OCI-LY3 (cell line): ENCODE data around the gene NRG4.

Source experiments
- EZH2phosphoT487 ChIP-seq: fragments of 200-600 bp; shearing (Covaris generic); IDR thresholded peaks from 2 replicates; pipeline ENCODE4 v1.6.1; 2018; ENCODE audit warnings: antibody characterized with exemption, mixed run types, low read depth
- TF ChIP-seq, protein P1 (sequence below): fragments of 200-600, 300-600 bp; sonication (generic); IDR thresholded peaks from 2 replicates; pipeline ENCODE4 v1.5.1; 2014; ENCODE audit warnings: antibody characterized with exemption, low read length, low read depth

DNA sequence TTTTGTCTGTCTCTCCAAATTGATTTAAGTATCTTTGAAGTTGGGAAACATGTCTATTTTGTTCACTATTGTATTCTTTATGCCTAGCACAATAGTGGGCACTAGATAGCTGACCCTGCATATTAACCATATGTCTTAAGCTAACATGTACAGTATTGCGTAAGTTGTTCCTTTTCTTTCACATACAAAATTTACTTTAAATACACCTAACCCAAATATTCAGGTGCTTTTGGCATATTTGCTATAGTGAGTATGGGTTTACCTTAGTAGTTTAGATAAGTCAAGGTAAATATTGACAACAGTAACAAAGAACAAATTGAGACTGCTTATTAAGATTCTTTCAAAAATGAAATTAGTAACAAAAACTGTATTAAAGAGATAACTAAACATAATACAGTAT lies 50.9 kb downstream of the NRG4 start:
- TF ChIP-seq, protein P1, sequence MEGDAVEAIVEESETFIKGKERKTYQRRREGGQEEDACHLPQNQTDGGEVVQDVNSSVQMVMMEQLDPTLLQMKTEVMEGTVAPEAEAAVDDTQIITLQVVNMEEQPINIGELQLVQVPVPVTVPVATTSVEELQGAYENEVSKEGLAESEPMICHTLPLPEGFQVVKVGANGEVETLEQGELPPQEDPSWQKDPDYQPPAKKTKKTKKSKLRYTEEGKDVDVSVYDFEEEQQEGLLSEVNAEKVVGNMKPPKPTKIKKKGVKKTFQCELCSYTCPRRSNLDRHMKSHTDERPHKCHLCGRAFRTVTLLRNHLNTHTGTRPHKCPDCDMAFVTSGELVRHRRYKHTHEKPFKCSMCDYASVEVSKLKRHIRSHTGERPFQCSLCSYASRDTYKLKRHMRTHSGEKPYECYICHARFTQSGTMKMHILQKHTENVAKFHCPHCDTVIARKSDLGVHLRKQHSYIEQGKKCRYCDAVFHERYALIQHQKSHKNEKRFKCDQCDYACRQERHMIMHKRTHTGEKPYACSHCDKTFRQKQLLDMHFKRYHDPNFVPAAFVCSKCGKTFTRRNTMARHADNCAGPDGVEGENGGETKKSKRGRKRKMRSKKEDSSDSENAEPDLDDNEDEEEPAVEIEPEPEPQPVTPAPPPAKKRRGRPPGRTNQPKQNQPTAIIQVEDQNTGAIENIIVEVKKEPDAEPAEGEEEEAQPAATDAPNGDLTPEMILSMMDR, result no peak
- no peak for TF ChIP-seq EZH2phosphoT487
